ENCODE data around the gene AMOTL2.

Gene AMOTL2

GRCh38 chr3:134378818-134379217 is 4.6 kb upstream of the AMOTL2 start:
- DNase-seq (ENCODE audit: low spot score): no peak

DNA sequence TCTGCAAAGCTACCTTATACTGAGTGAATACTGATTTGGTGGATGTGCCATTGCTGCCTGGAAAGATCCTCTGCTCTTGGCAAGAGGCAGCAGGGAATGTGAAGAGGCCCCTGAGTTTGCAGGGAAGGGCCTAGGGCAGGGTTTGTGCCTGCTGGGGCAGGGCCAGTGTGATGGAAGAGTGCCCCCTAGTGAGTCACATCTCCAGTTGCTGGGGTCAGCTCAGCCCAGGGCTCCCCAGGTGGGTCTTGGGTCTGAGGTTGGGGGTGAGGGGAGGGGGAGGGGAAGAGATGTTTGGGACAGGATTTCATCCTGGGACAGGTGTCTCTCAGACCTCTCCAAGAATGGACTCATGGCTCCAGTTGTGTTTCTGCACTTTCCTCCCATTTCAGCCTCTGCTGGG is 4.1 kb upstream of the AMOTL2 start:
- no peak for DNase-seq (ENCODE audit: low spot score)

DNA sequence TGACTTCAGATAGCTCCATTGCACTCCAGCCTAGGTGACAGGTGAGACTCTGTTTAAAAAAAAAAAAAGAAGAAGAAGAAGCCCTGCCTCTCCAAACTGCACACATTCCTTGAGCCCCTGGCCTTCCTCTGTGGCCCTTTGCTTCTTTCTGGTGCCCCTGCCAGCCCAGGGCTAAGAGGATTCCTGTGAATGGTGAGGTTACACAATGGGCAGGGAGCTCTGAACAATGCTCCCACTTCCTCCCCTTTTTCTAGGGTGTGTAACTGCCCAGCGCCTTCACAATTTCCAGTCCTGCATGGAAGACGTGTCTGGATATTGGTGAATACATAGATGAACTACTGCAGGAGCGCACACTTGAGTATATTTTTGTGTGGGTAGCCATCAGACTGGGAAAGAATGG is 3.6 kb upstream of the AMOTL2 start:
- DNase-seq (ENCODE audit: low spot score): no peak

GRCh38 chr3:134376786-134377426 is 2.7 kb upstream of the AMOTL2 start:
- no peak for DNase-seq (ENCODE audit: low spot score)

DNA sequence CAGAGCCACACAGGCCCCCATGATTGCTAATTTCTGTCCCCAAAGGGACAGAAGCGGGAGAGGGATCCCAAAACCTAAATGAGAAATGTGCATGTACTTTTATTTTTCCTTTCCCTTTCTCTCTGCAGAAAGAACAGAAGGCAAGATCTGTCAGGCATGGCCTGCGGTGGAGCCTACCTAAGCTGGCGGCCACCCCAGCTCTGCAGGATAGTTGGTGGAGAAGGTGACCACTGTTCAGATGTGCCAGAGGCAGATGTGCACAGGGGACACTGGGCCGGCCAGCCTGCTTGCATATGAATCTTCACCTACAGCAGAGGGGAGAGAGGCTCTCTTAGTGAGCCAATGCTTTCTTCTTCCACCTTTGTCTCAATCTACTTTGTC is 2.1 kb upstream of the AMOTL2 start:
- DNase-seq (ENCODE audit: low spot score): no peak

DNA sequence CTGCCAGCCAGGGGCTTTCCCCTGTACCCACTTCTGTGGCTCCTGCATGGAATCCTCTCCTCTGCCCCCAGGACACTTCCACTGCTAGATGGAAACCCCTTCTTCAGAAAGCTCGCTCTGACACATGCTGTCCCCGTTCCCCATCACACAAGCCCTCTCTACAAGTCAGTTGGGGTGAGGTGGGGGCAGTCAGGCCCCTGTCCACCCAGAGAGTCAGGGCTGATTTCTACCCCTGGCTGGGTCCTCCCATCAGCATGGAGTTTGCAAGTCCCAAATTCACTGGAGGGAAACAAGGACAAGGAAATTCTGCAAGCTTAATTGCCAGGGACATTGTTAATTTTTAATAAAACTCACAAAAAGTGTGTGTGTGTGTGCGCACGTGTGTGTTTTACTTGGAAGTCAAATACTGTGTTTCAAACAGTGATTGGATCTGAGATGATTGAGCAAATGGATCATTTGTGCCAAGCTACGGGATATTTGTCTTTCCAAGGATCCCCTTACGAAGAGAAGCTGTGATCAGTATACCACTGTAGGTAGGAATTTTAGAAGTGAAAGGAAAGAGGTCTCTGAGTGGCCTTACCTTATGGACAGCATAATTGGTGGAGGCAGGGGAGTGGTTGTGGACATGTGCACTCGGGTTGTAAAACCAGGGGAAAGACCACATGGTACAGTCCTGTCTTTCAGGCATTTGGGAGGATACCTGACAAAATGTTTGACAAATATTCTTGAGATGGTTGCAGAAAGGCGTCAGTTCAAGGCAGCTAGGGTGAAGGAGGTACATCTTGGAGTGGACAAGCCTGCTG is 1.5 kb upstream of the AMOTL2 start:
- no peak for DNase-seq (ENCODE audit: low spot score)

- no peak for DNase-seq (ENCODE audit: low spot score)
Observed at GRCh38 chr3:134374791-134375581, 739 bp upstream of the AMOTL2 start.

GRCh38 chr3:134373271-134374104 is 759 bp downstream of the AMOTL2 start:
- DNase-seq (ENCODE audit: low spot score): peak; percentile 65

DNA sequence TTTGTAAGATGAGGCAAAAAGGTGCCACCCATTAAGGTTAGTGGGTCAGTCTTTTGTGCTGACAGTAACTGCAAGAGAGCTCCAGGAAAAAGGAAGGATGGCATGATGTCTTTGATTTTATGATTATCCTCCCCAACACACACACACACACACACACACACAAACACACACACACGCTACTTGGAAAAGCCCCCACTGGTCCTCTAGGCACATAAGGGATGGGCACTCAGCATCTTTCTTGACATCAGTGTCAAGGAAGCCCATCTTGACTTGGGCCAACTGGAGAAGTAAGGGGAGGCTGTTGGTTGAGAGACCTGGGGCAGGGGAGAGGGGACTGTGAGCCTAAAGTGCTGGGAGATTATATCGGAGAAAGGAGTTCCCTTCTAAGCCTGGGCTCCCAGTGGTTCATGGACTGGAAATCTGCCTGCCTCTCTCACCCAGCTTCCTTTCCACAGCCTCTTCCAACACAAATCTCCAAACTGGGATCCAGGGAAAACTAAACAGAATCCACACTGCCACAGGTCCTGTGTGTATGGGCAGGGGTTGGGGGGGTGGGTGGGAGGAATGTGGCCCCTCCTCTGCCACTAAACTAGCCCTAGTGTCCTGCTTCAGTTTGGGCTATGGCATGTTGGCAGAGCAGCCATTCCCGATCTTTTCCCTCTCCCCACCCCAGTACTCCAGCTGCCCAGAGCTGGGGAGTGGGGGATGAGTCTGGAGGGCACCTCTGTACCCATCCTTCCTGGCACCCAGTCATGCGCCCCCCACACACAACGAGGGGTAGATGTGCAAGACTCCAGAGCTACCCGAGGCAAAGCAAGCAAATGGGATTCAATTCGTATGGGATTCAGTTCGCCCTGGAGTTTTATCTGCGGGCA is 1.6 kb downstream of the AMOTL2 start:
- no peak for DNase-seq (ENCODE audit: low spot score)

DNA sequence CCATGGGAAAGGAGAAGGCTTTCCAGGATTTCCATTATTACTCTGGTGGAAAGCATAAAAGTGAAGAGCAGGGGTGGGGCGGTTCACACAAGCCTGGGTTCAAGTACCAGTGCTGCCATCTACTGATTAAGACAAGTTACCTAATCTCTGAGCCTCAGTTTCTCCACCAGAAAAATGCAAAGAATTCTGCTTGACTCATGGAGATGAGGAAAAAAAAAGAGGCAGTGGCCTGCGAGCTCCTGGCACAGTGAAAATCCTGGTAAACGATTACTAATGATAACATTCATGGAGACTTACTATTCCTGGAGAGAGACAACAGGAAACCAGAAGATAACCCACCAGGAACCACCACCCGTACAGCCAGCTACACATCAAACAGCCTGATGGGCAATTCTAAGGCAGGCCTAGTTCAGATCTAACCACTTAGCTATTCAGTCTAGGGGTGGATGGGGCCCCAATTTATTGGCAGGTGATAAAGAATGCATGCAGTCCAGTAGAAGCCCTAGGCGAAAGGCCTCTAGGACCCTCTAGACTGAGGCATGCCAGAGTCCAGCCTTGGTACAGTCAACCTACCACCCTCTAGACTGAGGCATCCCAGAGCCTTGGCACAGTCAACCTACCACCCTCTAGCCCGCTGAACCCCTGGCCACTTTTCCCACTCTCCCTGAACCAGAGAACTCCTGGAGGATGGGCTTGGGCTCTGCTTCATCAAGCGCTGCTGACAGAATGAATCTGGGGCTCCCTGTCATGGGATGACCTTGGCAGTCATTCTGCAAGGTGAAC is 2.5 kb downstream of the AMOTL2 start:
- DNase-seq (ENCODE audit: low spot score): no peak

- DNase-seq (ENCODE audit: low spot score): no peak
Observed at GRCh38 chr3:134370611-134371531, 3.4 kb downstream of the AMOTL2 start.

GRCh38 chr3:134369861-134370596 is 4.2 kb downstream of the AMOTL2 start:
- DNase-seq (ENCODE audit: low spot score): no peak

GRCh38 chr3:134369231-134369741 is 5.0 kb downstream of the AMOTL2 start:
- DNase-seq (ENCODE audit: low spot score): peak; percentile 91

DNA sequence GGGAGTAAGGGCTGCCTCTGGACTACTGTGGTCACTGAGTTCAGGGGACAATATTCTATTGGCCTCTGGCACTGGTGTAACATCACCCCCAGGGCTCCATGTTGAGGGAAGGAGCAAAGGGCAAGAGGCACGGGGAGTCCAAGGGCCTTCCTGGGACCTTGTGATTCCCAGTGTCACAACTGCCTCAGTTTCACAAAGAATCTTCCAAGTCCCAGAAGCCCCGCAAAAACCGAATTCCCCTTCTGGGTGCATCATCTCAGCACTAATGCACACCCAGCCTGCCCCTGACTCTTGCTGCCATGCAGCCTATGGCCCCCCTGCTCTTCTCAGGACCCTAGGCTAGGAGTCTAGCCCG is 5.5 kb downstream of the AMOTL2 start:
- no peak for DNase-seq (ENCODE audit: low spot score)

- DNase-seq (ENCODE audit: low spot score): no peak
Observed at GRCh38 chr3:134367869-134368750, 6.1 kb downstream of the AMOTL2 start.

- DNase-seq (ENCODE audit: low spot score): no peak
Observed at GRCh38 chr3:134366928-134367811, 7.1 kb downstream of the AMOTL2 start.

Measured in kidney capillary endothelial cell (primary cell).